Erythroblast (primary cell): ENCODE data around the gene TMEM164.

ENCODE experiments used
- GATA1 ChIP-seq: IDR thresholded peaks from 2 replicates; pipeline ENCODE4 v1.6.1; 2011; ENCODE audit warnings: low read depth, mild to moderate bottlenecking, control low read depth, low read length, moderate library complexity
- POLR2A ChIP-seq: IDR thresholded peaks from 2 replicates; pipeline ENCODE4 v1.6.1; 2011; ENCODE audit warnings: mild to moderate bottlenecking, low read length

GRCh38 chrX:110015032-110015431, 12.1 kb downstream of the TMEM164 start:
- TF ChIP-seq POLR2A = no peak
- TF ChIP-seq GATA1 = no peak
